Skeletal muscle tissue (tissue), 4 donors: ENCODE results near the gene HOXA4. TPM values are rescaled to one million over a fixed set of nuclear protein-coding genes. Genes with fewer than 3 reads are reported as not detected.

Source experiments
- H3K27ac ChIP-seq: one replicate; pipeline ENCODE4 v1.7.0; 2013; ENCODE audit warnings: mild to moderate bottlenecking, low read depth, low read length, inconsistent platforms
- H3K27me3 ChIP-seq, 3 donors: one replicate each; pipeline ENCODE4 v1.7.0; 2013; ENCODE audit warnings: low read length in 3 of 3; ENCODE audit not compliant: control insufficient read depth in 3 of 3, insufficient read depth in 3 of 3
- H3K36me3 ChIP-seq, 3 donors: one replicate each; pipeline ENCODE4 v1.7.0; 2013; ENCODE audit warnings: low read length in 3 of 3; ENCODE audit not compliant: control insufficient read depth in 3 of 3, insufficient read depth in 3 of 3
- H3K4me1 ChIP-seq, 3 donors: one replicate each; pipeline ENCODE4 v1.7.0; 2013; ENCODE audit warnings: low read length in 3 of 3, mild to moderate bottlenecking in 3 of 3; ENCODE audit not compliant: control insufficient read depth in 3 of 3, insufficient read depth in 3 of 3
- H3K4me3 ChIP-seq, 3 donors: one replicate each; pipeline ENCODE4 v1.7.0; 2013; ENCODE audit warnings: low read length in 3 of 3
- H3K9ac ChIP-seq, 3 donors: one replicate each; pipeline ENCODE4 v1.7.0; 2013; ENCODE audit warnings: low read length in 3 of 3, mild to moderate bottlenecking in 3 of 3, moderate library complexity in 2 of 3, low read depth in 1 of 3
- H3K9me3 ChIP-seq, 3 donors: one replicate each; pipeline ENCODE4 v1.7.0; 2013; ENCODE audit warnings: low read length in 3 of 3; ENCODE audit not compliant: control insufficient read depth in 3 of 3
- total RNA-seq: library from RNA; depleted of rRNA; stranded (reverse); fragments of >200 nt; gene quantifications from one replicate; pipeline ENCODE4 v1.2.3, GENCODE V29; 2014
- donor health status: Osteomylitis.

HOXA4 gene
- total RNA-seq, 1 donor from 2014 or later = 2.1 TPM

DNA sequence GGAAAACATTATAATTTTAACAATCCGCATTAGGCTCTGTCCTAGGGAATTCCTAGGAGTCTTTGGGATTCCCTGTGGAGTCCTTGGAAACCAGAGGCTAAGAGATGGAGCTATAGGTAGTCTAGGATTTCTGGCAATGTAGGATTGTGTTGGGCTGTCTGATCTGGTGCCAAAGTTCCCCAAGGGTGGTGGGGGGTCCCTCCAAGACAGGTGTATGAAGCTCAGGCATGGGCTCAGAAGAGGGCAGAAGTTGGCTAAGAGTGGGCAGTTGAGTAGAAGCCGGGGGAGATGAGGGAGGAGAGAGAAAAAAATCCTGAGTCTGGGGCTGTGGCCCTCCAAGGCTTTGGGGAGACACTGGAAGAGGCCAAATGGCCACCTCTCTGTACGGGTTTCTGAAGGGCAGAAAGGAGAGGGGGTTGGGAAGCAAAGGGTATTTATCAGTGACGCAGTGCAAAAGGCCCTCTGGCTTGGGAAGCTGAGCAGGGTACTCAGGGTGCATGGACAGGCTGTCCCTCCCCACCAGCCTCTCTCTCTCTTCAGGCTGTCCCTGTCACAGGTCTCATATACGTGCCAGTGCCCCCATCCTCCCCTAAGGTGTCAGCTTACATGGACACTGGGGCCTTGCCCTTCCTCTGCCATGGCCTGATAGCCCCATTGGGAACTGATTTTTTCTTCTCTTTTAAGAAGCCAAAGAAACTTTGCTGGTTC is 16.1 kb upstream of the HOXA4 start:
- H3K27me3 ChIP-seq = no peaks in the 10 kb centered on the region
- H3K36me3 ChIP-seq = peaks cover 10 to 35% (median 23%) of the 10 kb centered on the region in 3 donors
- no peaks in the 10 kb centered on the region for H3K9me3 ChIP-seq
- peak overlapping the region; percentile 71 for H3K27ac ChIP-seq
- H3K4me1 ChIP-seq = peaks cover 40 to 46% (median 46%) of the 10 kb centered on the region in 3 donors
- H3K9ac ChIP-seq = peak overlapping the region in 1 of 3 donors; percentile 62
- peak overlapping the region; percentile 59 to 98 (median 72) for H3K4me3 ChIP-seq

DNA sequence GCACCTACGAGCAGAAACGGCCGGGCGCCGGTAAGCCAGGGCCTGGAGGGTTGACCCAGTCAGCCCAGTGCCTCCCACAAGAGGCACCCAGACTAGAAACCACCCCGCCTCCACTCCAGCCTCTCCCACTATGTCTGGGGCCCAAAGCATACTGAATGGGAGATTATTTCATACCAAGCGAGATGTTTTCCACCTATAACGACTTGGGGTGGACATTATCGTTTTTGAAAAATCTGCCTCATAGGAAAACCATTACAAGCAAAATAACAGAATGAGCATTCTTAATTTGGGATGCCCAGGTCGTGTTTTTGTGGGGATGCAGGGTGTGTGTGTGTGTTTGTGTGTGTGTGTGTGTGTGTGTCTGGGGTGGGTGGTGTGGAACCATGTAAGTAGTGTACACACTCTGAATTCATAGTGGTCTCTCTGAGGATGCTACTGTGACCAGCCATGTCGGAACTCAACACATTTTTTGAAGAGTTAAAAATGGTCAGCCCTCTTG is 15.4 kb upstream of the HOXA4 start:
- Histone ChIP-seq H3K36me3 (peaks cover 16 to 41% (median 25%) of the 10 kb centered on the region in 3 donors), H3K4me3 (no peak overlapping the region), H3K4me1 (peaks cover 33 to 40% (median 39%) of the 10 kb centered on the region in 3 donors), H3K9me3 (no peaks in the 10 kb centered on the region), H3K27me3 (no peaks in the 10 kb centered on the region), H3K9ac (no peak overlapping the region), H3K27ac (no peak overlapping the region)

DNA sequence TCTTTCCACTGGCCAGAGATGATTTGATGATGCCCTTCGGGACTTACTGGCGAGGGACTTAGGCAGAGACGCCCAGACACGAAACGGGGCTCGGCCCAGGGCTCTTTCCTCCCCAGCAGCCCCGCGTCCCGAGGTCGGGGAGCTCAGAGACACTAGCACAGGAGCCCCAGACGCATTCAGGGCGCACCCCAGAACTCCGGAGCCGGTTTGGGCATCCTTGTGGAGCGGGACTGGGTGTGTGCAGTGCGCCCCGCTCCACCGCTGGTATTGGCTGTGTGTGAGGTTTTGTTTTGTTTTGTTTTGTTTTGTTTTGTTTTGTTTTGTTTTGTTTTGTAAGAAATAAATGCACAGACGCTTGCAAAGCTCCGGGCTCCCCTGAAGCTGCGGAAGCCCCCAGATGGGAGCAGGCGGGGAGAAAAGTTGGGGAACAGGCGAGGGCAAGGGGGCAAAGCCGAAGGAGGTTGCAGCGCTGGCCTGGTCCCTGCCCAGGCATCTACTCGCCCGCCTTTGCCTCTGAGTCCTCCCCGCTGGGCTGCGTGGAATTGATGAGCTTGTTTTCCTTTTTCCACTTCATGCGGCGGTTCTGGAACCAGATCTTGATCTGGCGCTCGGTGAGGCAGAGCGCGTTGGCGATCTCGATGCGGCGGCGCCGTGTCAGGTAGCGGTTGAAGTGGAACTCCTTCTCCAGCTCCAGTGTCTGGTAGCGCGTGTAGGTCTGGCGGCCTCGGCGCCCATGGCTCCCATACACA is 14.8 kb upstream of the HOXA4 start:
- H3K9me3 ChIP-seq = no peaks in the 10 kb centered on the region
- no peak overlapping the region for H3K27ac ChIP-seq
- H3K27me3 ChIP-seq = no peaks in the 10 kb centered on the region
- H3K9ac ChIP-seq = no peak overlapping the region
- peaks cover 30 to 37% (median 35%) of the 10 kb centered on the region in 3 donors for H3K4me1 ChIP-seq
- H3K4me3 ChIP-seq = no peak overlapping the region
- H3K36me3 ChIP-seq = peaks cover 17 to 44% (median 27%) of the 10 kb centered on the region in 3 donors

DNA sequence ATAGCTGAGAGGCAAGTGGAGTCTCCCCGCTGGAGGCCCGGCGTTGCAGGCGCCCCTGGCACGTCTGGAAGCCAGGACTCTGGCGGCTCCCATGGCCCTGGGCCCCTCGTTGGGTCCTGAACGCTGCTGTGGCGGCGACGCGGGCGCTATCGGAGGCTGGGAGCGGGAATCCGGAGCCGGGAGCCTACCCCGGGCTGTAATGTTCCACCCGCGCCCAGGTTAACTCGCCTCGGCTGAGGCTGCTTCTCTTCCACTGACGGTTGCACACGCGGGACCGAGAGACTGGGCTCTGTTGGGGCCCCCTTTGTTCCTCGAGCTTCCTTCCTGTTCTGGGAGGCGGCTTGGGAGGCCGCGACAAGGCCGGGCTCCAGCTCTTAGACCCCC is 14.2 kb upstream of the HOXA4 start:
- no peak overlapping the region for H3K9ac ChIP-seq
- H3K36me3 ChIP-seq = peaks cover 17 to 44% (median 27%) of the 10 kb centered on the region in 3 donors
- no peaks in the 10 kb centered on the region for H3K9me3 ChIP-seq
- H3K27me3 ChIP-seq = no peaks in the 10 kb centered on the region
- H3K4me3 ChIP-seq = no peak overlapping the region
- peaks cover 26 to 31% (median 30%) of the 10 kb centered on the region in 3 donors for H3K4me1 ChIP-seq
- no peak overlapping the region for H3K27ac ChIP-seq

DNA sequence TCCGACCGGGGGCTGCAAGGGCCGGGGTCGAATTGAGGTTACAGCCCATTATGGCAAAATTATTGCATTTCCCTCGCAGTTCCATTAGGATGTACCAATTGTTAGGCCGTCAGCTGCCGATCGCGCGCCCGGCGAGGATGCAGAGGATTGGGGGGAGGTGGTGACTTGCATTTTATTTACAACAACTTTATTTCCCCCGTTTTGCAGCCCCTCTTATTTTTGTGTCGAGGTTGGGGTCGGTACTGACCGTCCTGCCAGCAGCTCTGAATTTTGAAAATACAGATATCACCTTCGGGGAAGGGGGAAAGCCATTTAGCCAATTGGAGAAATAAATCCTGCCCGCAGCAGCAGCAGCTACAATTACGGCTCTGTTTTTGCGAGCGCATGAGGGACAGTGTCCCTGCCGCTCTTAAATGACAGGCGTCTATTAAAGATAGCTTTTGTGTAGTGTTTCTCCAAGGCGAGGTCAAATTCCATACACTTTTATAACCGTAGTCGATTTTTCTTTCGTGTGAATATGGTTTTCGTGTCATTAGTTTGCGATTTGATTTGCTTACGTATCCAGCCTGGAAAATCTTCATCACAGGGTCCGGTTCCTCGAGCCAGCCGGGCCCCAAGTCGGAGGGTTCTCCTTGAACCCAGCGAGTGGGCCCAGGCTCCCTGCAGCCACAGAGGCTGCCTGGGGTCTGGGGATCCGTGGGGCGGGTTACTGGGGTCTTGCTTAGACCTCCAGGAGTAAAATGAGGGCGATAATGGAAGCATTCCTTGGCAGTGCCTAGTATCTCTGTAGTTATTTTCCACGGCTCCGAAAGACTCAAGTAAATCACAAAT is 13.6 kb upstream of the HOXA4 start:
- no peaks in the 10 kb centered on the region for H3K9me3 ChIP-seq
- peaks cover 17 to 46% (median 28%) of the 10 kb centered on the region in 3 donors for H3K36me3 ChIP-seq
- H3K27ac ChIP-seq = no peak overlapping the region
- H3K4me1 ChIP-seq = peaks cover 23 to 26% (median 25%) of the 10 kb centered on the region in 3 donors
- no peaks in the 10 kb centered on the region for H3K27me3 ChIP-seq
- no peak overlapping the region for H3K9ac ChIP-seq
- H3K4me3 ChIP-seq = no peak overlapping the region

DNA sequence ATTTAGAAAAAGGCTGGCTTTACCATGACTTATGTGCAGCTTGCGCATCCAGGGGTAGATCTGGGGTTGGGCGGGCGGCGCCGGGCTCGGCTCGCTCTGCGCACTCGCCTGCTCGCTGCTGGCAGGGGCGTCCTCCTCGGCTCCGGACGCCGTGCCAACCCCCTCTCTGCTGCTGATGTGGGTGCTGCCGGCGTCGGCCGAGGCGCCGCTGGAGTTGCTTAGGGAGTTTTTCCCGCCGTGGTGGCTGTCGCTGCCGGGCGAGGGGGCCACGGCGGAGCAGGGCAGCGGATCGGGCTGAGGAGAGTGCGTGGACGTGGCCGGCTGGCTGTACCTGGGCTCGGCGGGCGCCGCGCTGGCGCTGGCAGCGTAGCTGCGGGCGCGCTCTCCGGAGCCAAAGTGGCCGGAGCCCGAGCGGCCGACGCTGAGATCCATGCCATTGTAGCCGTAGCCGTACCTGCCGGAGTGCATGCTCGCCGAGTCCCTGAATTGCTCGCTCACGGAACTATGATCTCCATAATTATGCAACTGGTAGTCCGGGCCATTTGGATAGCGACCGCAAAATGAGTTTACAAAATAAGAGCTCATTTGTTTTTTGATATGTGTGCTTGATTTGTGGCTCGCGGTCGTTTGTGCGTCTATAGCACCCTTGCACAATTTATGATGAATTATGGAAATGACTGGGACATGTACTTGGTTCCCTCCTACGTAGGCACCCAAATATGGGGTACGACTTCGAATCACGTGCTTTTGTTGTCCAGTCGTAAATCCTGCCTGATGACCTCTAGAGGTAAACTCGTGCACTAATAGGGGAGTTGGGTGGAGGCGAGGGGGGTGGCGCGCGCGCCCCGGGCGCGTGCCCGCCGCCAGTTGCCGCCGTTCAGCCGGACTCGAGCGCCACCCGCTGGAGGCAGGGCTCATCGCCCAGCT is 12.7 kb upstream of the HOXA4 start, which contains the start of gene HOXA5:
HOXA5 (minus strand) TSS at position 659 of the 927 bp plus-strand sequence; CDS start at position 585, 74 bp downstream.
- Histone ChIP-seq H3K9ac (peak within 1 kb of the TSS in 1 of 3 donors; percentile 60), H3K9me3 (no peaks in the 10 kb centered on the region), H3K4me3 (peak within 1 kb of the TSS; percentile 49 to 63 (median 61)), H3K27ac (no peak within 1 kb of the TSS), H3K4me1 (peaks cover 14 to 21% (median 17%) of the 10 kb centered on the region in 3 donors), H3K36me3 (peaks cover 17 to 49% (median 28%) of the 10 kb centered on the region in 3 donors), H3K27me3 (no peaks in the 10 kb centered on the region)

DNA sequence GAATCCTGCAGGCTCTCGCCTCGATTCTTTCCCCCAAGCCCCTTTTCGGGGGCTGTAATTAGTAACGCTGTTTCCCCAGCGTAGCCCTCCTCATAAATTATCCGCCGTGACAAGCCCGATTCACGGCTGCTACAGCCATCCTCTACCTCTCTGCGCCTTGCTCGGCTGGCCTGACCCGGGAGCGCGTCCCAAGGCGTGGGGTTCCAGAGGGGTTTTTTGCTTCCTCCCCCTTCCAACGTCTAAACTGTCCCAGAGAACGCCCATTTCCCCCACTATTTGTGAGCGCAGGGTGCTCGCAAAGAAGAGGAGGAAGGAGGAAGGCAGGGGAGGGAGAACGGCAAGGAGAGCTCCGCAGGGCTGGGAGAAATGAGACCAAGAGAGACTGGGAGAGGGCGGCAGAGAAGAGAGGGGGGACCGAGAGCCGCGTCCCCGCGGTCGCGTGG is 12.0 kb upstream of the HOXA4 start:
- peaks cover 10 to 18% (median 14%) of the 10 kb centered on the region in 3 donors for H3K4me1 ChIP-seq
- H3K4me3 ChIP-seq = peak overlapping the region; percentile 49 to 63 (median 61)
- no peak overlapping the region for H3K27ac ChIP-seq
- peak overlapping the region in 1 of 3 donors; percentile 60 for H3K9ac ChIP-seq
- no peaks in the 10 kb centered on the region for H3K9me3 ChIP-seq
- H3K27me3 ChIP-seq = no peaks in the 10 kb centered on the region
- H3K36me3 ChIP-seq = peaks cover 17 to 49% (median 28%) of the 10 kb centered on the region in 3 donors

DNA sequence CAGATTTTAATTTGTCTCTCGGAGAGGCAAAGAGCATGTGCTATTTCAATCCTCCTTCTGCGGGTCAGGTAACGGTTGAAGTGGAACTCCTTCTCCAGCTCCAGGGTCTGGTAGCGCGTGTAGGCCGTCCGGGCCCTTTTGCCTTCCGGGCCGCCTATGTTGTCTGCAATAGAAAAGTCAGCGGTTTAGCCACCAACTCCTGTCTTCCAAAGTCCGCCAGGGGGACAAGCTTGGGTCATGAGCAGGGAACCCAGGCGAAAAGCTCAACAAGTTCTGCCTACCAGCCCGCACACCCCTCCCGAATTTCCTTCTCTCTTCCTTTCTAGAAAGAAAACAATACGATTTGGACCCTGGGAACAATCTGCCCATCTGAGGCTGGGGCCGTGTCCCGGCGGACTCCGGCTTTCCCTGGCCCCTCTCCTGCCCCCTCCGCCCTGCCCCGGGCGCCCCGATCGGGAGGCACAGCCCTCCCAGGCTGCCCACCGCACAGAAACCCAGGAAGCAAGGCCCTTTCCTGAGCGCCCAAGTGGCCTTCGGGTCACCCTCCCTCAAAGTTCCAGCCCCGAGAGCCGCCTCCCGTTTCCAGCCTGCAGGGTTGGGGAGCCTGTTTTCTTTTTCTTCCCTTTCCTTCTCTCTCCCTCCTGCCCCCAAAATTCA is 11.5 kb upstream of the HOXA4 start:
- Histone ChIP-seq H3K9ac (peak overlapping the region in 1 of 3 donors; percentile 60), H3K36me3 (peaks cover 17 to 49% (median 28%) of the 10 kb centered on the region in 3 donors), H3K27me3 (no peaks in the 10 kb centered on the region), H3K27ac (no peak overlapping the region), H3K4me3 (peak overlapping the region; percentile 29 to 61 (median 49)), H3K4me1 (peaks cover 7 to 14% (median 9%) of the 10 kb centered on the region in 3 donors), H3K9me3 (no peaks in the 10 kb centered on the region)
